ENCODE measurements around the gene NFIB.

- no peak for TF ChIP-seq POLR2AphosphoS5 (IDR thresholded peaks at IDR 0.05)
- TF ChIP-seq, protein P1, sequence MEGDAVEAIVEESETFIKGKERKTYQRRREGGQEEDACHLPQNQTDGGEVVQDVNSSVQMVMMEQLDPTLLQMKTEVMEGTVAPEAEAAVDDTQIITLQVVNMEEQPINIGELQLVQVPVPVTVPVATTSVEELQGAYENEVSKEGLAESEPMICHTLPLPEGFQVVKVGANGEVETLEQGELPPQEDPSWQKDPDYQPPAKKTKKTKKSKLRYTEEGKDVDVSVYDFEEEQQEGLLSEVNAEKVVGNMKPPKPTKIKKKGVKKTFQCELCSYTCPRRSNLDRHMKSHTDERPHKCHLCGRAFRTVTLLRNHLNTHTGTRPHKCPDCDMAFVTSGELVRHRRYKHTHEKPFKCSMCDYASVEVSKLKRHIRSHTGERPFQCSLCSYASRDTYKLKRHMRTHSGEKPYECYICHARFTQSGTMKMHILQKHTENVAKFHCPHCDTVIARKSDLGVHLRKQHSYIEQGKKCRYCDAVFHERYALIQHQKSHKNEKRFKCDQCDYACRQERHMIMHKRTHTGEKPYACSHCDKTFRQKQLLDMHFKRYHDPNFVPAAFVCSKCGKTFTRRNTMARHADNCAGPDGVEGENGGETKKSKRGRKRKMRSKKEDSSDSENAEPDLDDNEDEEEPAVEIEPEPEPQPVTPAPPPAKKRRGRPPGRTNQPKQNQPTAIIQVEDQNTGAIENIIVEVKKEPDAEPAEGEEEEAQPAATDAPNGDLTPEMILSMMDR (IDR thresholded peaks at IDR 0.05) = no peak
These were observed 247.1 kb downstream of the NFIB start for GRCh38 chr9:14066831-14067230.
